ENCODE measurements around the gene PROM1. TPM values are rescaled to one million over a fixed set of nuclear protein-coding genes. Genes with fewer than 3 reads are reported as not detected.

PROM1 gene
- total and polyA plus RNA-seq, 2 of the 8 experiments (the other 6 are each of a cell fraction or from before 2014, with no cell fraction given) = 36.0 to 59.7 TPM

DNA sequence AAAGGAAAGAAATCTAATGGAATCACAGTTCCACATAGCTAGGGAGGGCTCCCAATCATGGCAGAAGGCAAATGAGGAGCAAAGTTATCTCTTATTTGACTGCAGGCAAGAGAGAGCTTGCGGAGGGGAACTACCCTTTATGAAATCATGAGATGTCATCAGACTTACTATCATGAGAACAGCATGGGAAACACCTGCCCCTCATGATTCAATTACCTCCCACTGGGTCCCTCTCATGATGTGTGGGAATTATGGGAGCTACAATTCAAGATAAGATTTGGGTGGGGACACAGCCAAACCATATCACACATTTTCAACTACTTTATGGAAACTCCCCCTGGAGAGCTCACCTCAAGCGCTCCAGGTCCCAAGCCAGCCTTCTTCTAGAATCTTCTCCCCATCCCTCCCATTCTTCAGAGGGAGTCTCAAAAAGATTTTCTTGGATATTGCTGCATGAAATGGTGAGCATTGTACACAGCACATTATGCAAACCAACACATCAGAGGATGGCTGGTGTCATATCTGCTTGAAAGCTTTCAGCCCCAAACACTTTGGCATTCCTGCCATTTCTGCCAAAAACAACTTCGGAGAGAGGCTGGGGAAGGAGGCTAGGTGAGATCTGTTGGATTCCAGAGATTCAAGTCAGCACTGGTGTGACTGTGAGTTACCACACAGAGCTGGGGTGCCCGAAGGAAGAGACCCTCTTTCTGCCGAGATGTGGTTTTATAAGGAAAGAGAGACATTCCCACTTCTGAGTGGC is 152.2 kb downstream of the PROM1 start:
- no peaks in the 10 kb centered on the region for H4K20me1 ChIP-seq (replicated peaks in 1 of 2; ENCODE audit: control insufficient read depth in 1 of 2, insufficient read depth in 2 of 2, low read length in 2 of 2)
- H3K23ac ChIP-seq (ENCODE audit: insufficient read length) = no peak overlapping the region
- no peaks in the 10 kb centered on the region for H3K4me1 ChIP-seq (replicated peaks in 1 of 4; ENCODE audit: control insufficient read depth in 3 of 4, insufficient read depth in 4 of 4, low read length in 3 of 4)
- no peaks in the 10 kb centered on the region for H3K23me2 ChIP-seq (ENCODE audit: low read depth, low read length)
- no peak overlapping the region for H4K8ac ChIP-seq (ENCODE audit: extremely low read depth, insufficient read depth, low read length)
- no peaks in the 10 kb centered on the region for H3K79me2 ChIP-seq (ENCODE audit: control insufficient read depth in 1 of 2, insufficient read depth in 2 of 2, low read length in 2 of 2)
- no peaks in the 10 kb centered on the region for H3K27me3 ChIP-seq (replicated peaks in 1 of 4; ENCODE audit: control insufficient read depth in 3 of 4, extremely low read depth in 1 of 4, insufficient read depth in 3 of 4, low read length in 3 of 4)
- no peak overlapping the region for H3K4me3 ChIP-seq (ENCODE audit: extremely low read depth in 1 of 4, insufficient read depth in 2 of 4, low read depth in 3 of 4, low read length in 4 of 4)
- no peak overlapping the region for H2BK5ac ChIP-seq (ENCODE audit: low read depth, low read length)
- 93% methylated on average over 5 of the region's 5 CpGs; no CpG with 5 or more reads in 1 of the 2 experiments for WGBS, 2 experiments (ENCODE audit: extremely low coverage in 1 of 2, insufficient coverage in 1 of 2, insufficient read length in 1 of 2, insufficient replicate concordance in 2 of 2, low coverage in 1 of 2, low lambda C conversion rate in 2 of 2, missing lambda C conversion rate in 1 of 2)
- TF ChIP-seq EGR1 (IDR thresholded peaks at IDR 0.05; ENCODE audit: borderline replicate concordance, low read depth, low read length) (no peak), BRCA1 (IDR thresholded peaks at IDR 0.05; ENCODE audit: low read depth, low read length) (no peak), FOSL1 (IDR thresholded peaks at IDR 0.05; ENCODE audit: insufficient read depth, low read depth, low read length) (no peak), TAF7 (optimal IDR thresholded peaks at IDR 0.05; ENCODE audit: borderline replicate concordance, low read depth, low read length) (no peak), KDM1A (IDR thresholded peaks at IDR 0.05; ENCODE audit: borderline replicate concordance, low read length) (no peak), CBX5 (IDR thresholded peaks at IDR 0.05; ENCODE audit: low read depth, low read length) (no peak), TCF12 (IDR thresholded peaks at IDR 0.05; ENCODE audit: low read depth, low read length) (no peak)
- H2BK15ac ChIP-seq (ENCODE audit: low read length) = no peak overlapping the region
- H2AFZ ChIP-seq (ENCODE audit: low read length) = no peak overlapping the region
- no peak overlapping the region for H2BK120ac ChIP-seq (replicated peaks; ENCODE audit: low read depth, low read length)
- no peak overlapping the region for H4K91ac ChIP-seq (replicated peaks; ENCODE audit: insufficient read length, low read length)
- H3K36me3 ChIP-seq (ENCODE audit: control insufficient read depth in 2 of 4, insufficient read depth in 4 of 4, low read length in 3 of 4) = no peaks in the 10 kb centered on the region
- H3K27ac ChIP-seq (ENCODE audit: low read depth, low read length) = no peak overlapping the region
- no peak overlapping the region for H4K5ac ChIP-seq (ENCODE audit: insufficient read length, low read depth, low read length)
- FAIRE-seq (no peak), DNase-seq (ENCODE audit: low read depth in 1 of 2, low spot score in 2 of 2) (no peak)
- H2AK5ac ChIP-seq (ENCODE audit: low read depth, low read length) = no peak overlapping the region
- no peak overlapping the region for H3K9ac ChIP-seq (replicated peaks in 1 of 4; ENCODE audit: extremely low read depth in 1 of 4, low read depth in 3 of 4, low read length in 3 of 4)
- no peak overlapping the region for H3K18ac ChIP-seq (ENCODE audit: extremely low read depth, low read length)
- no peak overlapping the region for H3K56ac ChIP-seq (replicated peaks; ENCODE audit: insufficient read length, low read depth, low read length)
- H3K9me3 ChIP-seq (ENCODE audit: insufficient read depth in 2 of 2, low read depth in 1 of 2, low read length in 1 of 2) = no peaks in the 10 kb centered on the region
- H2BK12ac ChIP-seq (ENCODE audit: low read depth, low read length) = no peak overlapping the region
- no peak overlapping the region for H3K4me2 ChIP-seq (ENCODE audit: insufficient read depth in 1 of 2, low read depth in 2 of 2, low read length in 2 of 2)
- no peak overlapping the region for H3K14ac ChIP-seq (ENCODE audit: insufficient read length)
- CTCF ChIA-PET (ENCODE audit: partially characterized antibody) = interaction anchor here (0.7 to 2.1 kb wide), 5 partner anchors 9 to 126 kb away, joined by 3 to 7 read pairs (median 3); no protein-coding TSS in a partner anchor
- POLR2A ChIA-PET (ENCODE audit: partially characterized antibody) = no interaction called here
- H2BK20ac ChIP-seq (ENCODE audit: low read length) = no peak overlapping the region
- no peaks in the 10 kb centered on the region for H3K79me1 ChIP-seq (ENCODE audit: low read depth, low read length)
- H3K4ac ChIP-seq (replicated peaks; ENCODE audit: insufficient read length, low read depth, low read length) = no peak overlapping the region

All from H1 (cell line).